GM23338 (cell line): ENCODE measurements around the gene MAP1LC3B.

ENCODE experiments used
- CTCF ChIP-seq, 2 experiments: fragments of 200-600 bp in 1 of 2; sonication (generic) in 1 of 2; conservative IDR thresholded peaks; 2 replicates each; pipeline versions ENCODE4 v1.5.1 to v1.6.1; 2016 to 2017; ENCODE audit warnings: antibody characterized with exemption in 2 of 2, low read depth in 2 of 2, mild to moderate bottlenecking in 2 of 2, moderate library complexity in 1 of 2
- EZH2 ChIP-seq: fragments of 200-600 bp; sonication (generic); IDR thresholded peaks from one replicate; pipeline ENCODE4 v1.8.0; 2017; ENCODE audit warnings: antibody characterized with exemption, mild to moderate bottlenecking, low read depth; ENCODE audit not compliant: unreplicated experiment
- POLR2AphosphoS5 ChIP-seq: IDR thresholded peaks from 2 replicates; pipeline ENCODE4 v1.6.1; 2016; ENCODE audit warnings: antibody characterized with exemption, low read depth
- REST ChIP-seq: IDR thresholded peaks from one replicate; pipeline ENCODE4 v1.6.1; 2018; ENCODE audit warnings: antibody characterized with exemption; ENCODE audit not compliant: unreplicated experiment

- TF ChIP-seq EZH2 (no peak), CTCF (conservative IDR thresholded peaks at IDR 0.05; ENCODE audit: low read depth in 2 of 2) (no peak; a peak in 1 of 4 replicates), REST (no peak), POLR2AphosphoS5 (no peak)
Observed at GRCh38 chr16:87438611-87438985, 46.5 kb downstream of the MAP1LC3B start.
